COLO668 (cell line): ENCODE results near the gene TP73.
"Not testable (repeated sequence)": the region's sequence is repeated elsewhere in the genome, so short reads cannot be mapped to it uniquely, and the experiment has no call there.

Source experiments
- DNase-seq: peaks from one replicate; lab custom pipeline; 2025; ENCODE audit not compliant: unreplicated experiment; lab: John Stamatoyannopoulos, UW

The TP73 gene

GRCh38 chr1:3618531-3618880, 33.8 kb upstream of the TP73 start:
- no peak for DNase-seq

GRCh38 chr1:3618881-3619671, 33.2 kb upstream of the TP73 start:
- peak; percentile 89 for DNase-seq

GRCh38 chr1:3620708-3621107, 31.6 kb upstream of the TP73 start:
- peak; percentile 67 for DNase-seq

- DNase-seq: peak; percentile 67
These were observed 31.1 kb upstream of the TP73 start for GRCh38 chr1:3621151-3621671.

- DNase-seq: not testable (repeated sequence)
These were observed 30.2 kb upstream of the TP73 start for GRCh38 chr1:3622102-3622501.

- no peak for DNase-seq
These were observed 28.7 kb upstream of the TP73 start for GRCh38 chr1:3623441-3624199.

- peak; percentile 100 for DNase-seq
These were observed 27.8 kb upstream of the TP73 start, which contains the start of gene TPRG1L for GRCh38 chr1:3624200-3625136. TPRG1L (plus strand) TSS chr1:3625015; CDS start chr1:3625073, 58 bp downstream.

- DNase-seq: peak; percentile 78
These were observed 27.0 kb upstream of the TP73 start for GRCh38 chr1:3625151-3625907.

GRCh38 chr1:3626025-3626424, 26.3 kb upstream of the TP73 start:
- no peak for DNase-seq

GRCh38 chr1:3627515-3628253, 24.6 kb upstream of the TP73 start:
- no peak for DNase-seq

- DNase-seq: no peak
These were observed 23.9 kb upstream of the TP73 start for GRCh38 chr1:3628445-3628844.

- no peak for DNase-seq
These were observed 22.7 kb upstream of the TP73 start for GRCh38 chr1:3629561-3630160.

- DNase-seq: no peak
These were observed 22.1 kb upstream of the TP73 start for GRCh38 chr1:3630161-3630611.

- DNase-seq: no peak
These were observed 21.4 kb upstream of the TP73 start for GRCh38 chr1:3630914-3631313.

- no peak for DNase-seq
These were observed 20.7 kb upstream of the TP73 start for GRCh38 chr1:3631320-3632260.

GRCh38 chr1:3632298-3632697, 20.0 kb upstream of the TP73 start:
- no peak for DNase-seq

GRCh38 chr1:3632716-3633343, 19.5 kb upstream of the TP73 start:
- no peak for DNase-seq
